ENCODE data around the gene FBXO41. TPM values are rescaled to one million over a fixed set of nuclear protein-coding genes. Genes with fewer than 3 reads are reported as not detected.

Gene FBXO41
- total RNA-seq, 3 donors from 2014 or later: 1.6 to 4.0 (median 3.9) TPM

GRCh38 chr2:73323551-73323950 lies 39.3 kb upstream of the FBXO41 start:
- H3K27ac ChIP-seq: no peak overlapping the region
- H3K4me3 ChIP-seq: no peak overlapping the region
- TF ChIP-seq POLR2AphosphoS5 (IDR thresholded peaks at IDR 0.05): no peak
- intact Hi-C loops (cut with DNase I; ENCODE audit: low total_unique reads): no loop called here
- no peaks in the 10 kb centered on the region for H3K36me3 ChIP-seq
- peaks cover 0 to 15% of the 10 kb centered on the region in 2 donors for H3K27me3 ChIP-seq
- no peaks in the 10 kb centered on the region for H3K4me1 ChIP-seq
- H3K9me3 ChIP-seq: no peaks in the 10 kb centered on the region
- DNase-seq (ENCODE audit: low spot score in 2 of 2): no peak

- intact Hi-C loops (cut with DNase I; ENCODE audit: low total_unique reads): no loop called here
Measured at GRCh38 chr2:73314441-73314840, 30.2 kb upstream of the FBXO41 start.

GRCh38 chr2:73307720-73308119 lies 23.4 kb upstream of the FBXO41 start:
- Histone ChIP-seq H3K27me3 (no peaks in the 10 kb centered on the region), H3K36me3 (no peaks in the 10 kb centered on the region), H3K4me1 (no peaks in the 10 kb centered on the region), H3K4me3 (no peak overlapping the region), H3K27ac (no peak overlapping the region), H3K9me3 (no peaks in the 10 kb centered on the region)
- DNase-seq (ENCODE audit: low spot score in 2 of 2): no peak
- TF ChIP-seq POLR2A (IDR thresholded peaks at IDR 0.05) (no peak), POLR2AphosphoS5 (IDR thresholded peaks at IDR 0.05) (no peak), CTCF (IDR thresholded peaks at IDR 0.05) (no peak)
- intact Hi-C loops (cut with DNase I; ENCODE audit: low total_unique reads): no loop called here

More at GRCh38 chr2:73314441-73314840, 30.2 kb upstream of the FBXO41 start:
- Histone ChIP-seq H3K27ac (no peak overlapping the region), H3K9me3 (no peaks in the 10 kb centered on the region), H3K27me3 (no peaks in the 10 kb centered on the region), H3K36me3 (no peaks in the 10 kb centered on the region), H3K4me1 (no peaks in the 10 kb centered on the region), H3K4me3 (no peak overlapping the region)
- no peak for DNase-seq (ENCODE audit: low spot score in 2 of 2)
- no peak for TF ChIP-seq POLR2A (IDR thresholded peaks at IDR 0.05)
- TF ChIP-seq CTCF (IDR thresholded peaks at IDR 0.05): no peak
- TF ChIP-seq POLR2AphosphoS5 (IDR thresholded peaks at IDR 0.05): no peak

- Histone ChIP-seq H3K9me3 (no peaks in the 10 kb centered on the region), H3K36me3 (no peaks in the 10 kb centered on the region), H3K4me3 (no peak overlapping the region), H3K4me1 (no peaks in the 10 kb centered on the region), H3K27ac (no peak overlapping the region), H3K27me3 (peaks cover 0 to 16% of the 10 kb centered on the region in 2 donors)
- intact Hi-C loops (cut with DNase I; ENCODE audit: low total_unique reads): no loop called here
- TF ChIP-seq POLR2A (IDR thresholded peaks at IDR 0.05): no peak
- TF ChIP-seq CTCF (IDR thresholded peaks at IDR 0.05): no peak
- no peak for TF ChIP-seq POLR2AphosphoS5 (IDR thresholded peaks at IDR 0.05)
- no peak for DNase-seq (ENCODE audit: low spot score in 2 of 2)
Measured at GRCh38 chr2:73301636-73302035, 17.4 kb upstream of the FBXO41 start.

- Histone ChIP-seq H3K27ac (no peak overlapping the region), H3K27me3 (peaks cover 0 to 23% of the 10 kb centered on the region in 2 donors), H3K4me1 (no peaks in the 10 kb centered on the region), H3K36me3 (no peaks in the 10 kb centered on the region), H3K4me3 (no peak overlapping the region), H3K9me3 (no peaks in the 10 kb centered on the region)
- TF ChIP-seq POLR2A (IDR thresholded peaks at IDR 0.05): no peak
- TF ChIP-seq POLR2AphosphoS5 (IDR thresholded peaks at IDR 0.05): no peak
- intact Hi-C loops (cut with DNase I; ENCODE audit: low total_unique reads): no loop called here
- DNase-seq (ENCODE audit: low spot score in 2 of 2): no peak
Measured at GRCh38 chr2:73300926-73301325, 16.6 kb upstream of the FBXO41 start.

GRCh38 chr2:73297586-73297985 lies 13.3 kb upstream of the FBXO41 start:
- Histone ChIP-seq H3K9me3 (no peaks in the 10 kb centered on the region), H3K27ac (no peak overlapping the region), H3K4me3 (no peak overlapping the region), H3K27me3 (peaks cover 5 to 56% of the 10 kb centered on the region in 2 donors), H3K36me3 (no peaks in the 10 kb centered on the region), H3K4me1 (peaks cover 0 to 11% of the 10 kb centered on the region in 2 donors)
- no peak for DNase-seq (ENCODE audit: low spot score in 2 of 2)
- TF ChIP-seq POLR2A (IDR thresholded peaks at IDR 0.05) (no peak), POLR2AphosphoS5 (IDR thresholded peaks at IDR 0.05) (no peak), CTCF (IDR thresholded peaks at IDR 0.05) (no peak)
- intact Hi-C loops (cut with DNase I; ENCODE audit: low total_unique reads): no loop called here

Measured in breast epithelium (tissue), 4 donors.